ENCODE measurements around the gene SELENOO. TPM values are rescaled to one million over a fixed set of nuclear protein-coding genes. Genes with fewer than 3 reads are reported as not detected.
A peak's percentile ranks its signal among the peaks of the same experiment; 100 is the strongest.
"Not testable (repeated sequence)": the region's sequence is repeated elsewhere in the genome, so short reads cannot be mapped to it uniquely, and the experiment has no call there.

SELENOO gene
- total RNA-seq, 2 donors from 2014 or later = 22.5 to 23.4 TPM

GRCh38 chr22:50204998-50205397 is 4.2 kb downstream of the SELENOO start:
- H3K36me3 Mint-ChIP-seq; DNase-seq (ENCODE audit: low spot score in 2 of 2); H3K9me3 Mint-ChIP-seq; ATAC-seq: not testable (repeated sequence)
- H3K27ac Mint-ChIP-seq = peak overlapping the region; percentile 40 to 41

- no peak for DNase-seq (ENCODE audit: low spot score in 2 of 2)
- no peaks in the 10 kb centered on the region for H3K9me3 Mint-ChIP-seq
- no peak for ATAC-seq
- no peaks in the 10 kb centered on the region for H3K36me3 Mint-ChIP-seq
- H3K27ac Mint-ChIP-seq = no peak overlapping the region
Observed at GRCh38 chr22:50205781-50206569, 5.2 kb downstream of the SELENOO start.

GRCh38 chr22:50206599-50206998 is 5.8 kb downstream of the SELENOO start:
- Mint-ChIP-seq H3K36me3 (no peaks in the 10 kb centered on the region), H3K9me3 (no peaks in the 10 kb centered on the region), H3K27ac (no peak overlapping the region)
- ATAC-seq = no peak
- no peak for DNase-seq (ENCODE audit: low spot score in 2 of 2)

GRCh38 chr22:50207383-50208140 is 6.8 kb downstream of the SELENOO start:
- no peak for DNase-seq (ENCODE audit: low spot score in 2 of 2)
- no peaks in the 10 kb centered on the region for H3K36me3 Mint-ChIP-seq
- no peak for ATAC-seq
- H3K9me3 Mint-ChIP-seq = no peaks in the 10 kb centered on the region
- no peak overlapping the region for H3K27ac Mint-ChIP-seq

GRCh38 chr22:50208430-50208938 is 7.7 kb downstream of the SELENOO start:
- ATAC-seq = no peak
- no peak for DNase-seq (ENCODE audit: low spot score in 2 of 2)
- no peak overlapping the region for H3K27ac Mint-ChIP-seq
- no peaks in the 10 kb centered on the region for H3K36me3 Mint-ChIP-seq
- H3K9me3 Mint-ChIP-seq = no peaks in the 10 kb centered on the region

- ATAC-seq (peak; percentile 19 to 48), DNase-seq (ENCODE audit: low spot score in 2 of 2) (peak in 1 of 2 donors; percentile 53)
- Mint-ChIP-seq H3K36me3 (no peaks in the 10 kb centered on the region), H3K9me3 (no peaks in the 10 kb centered on the region), H3K27ac (peak overlapping the region; percentile 37 to 77)
Observed at GRCh38 chr22:50208939-50209892, 8.4 kb downstream of the SELENOO start.

GRCh38 chr22:50209893-50210292 is 9.1 kb downstream of the SELENOO start:
- DNase-seq (ENCODE audit: low spot score in 2 of 2) (peak; percentile 63 to 74), ATAC-seq (peak; percentile 68 to 71)
- Mint-ChIP-seq H3K9me3 (no peaks in the 10 kb centered on the region), H3K36me3 (peaks cover 0 to 3% of the 10 kb centered on the region in 2 donors), H3K27ac (peak overlapping the region; percentile 37 to 77)

- H3K27ac Mint-ChIP-seq = peak overlapping the region in 1 of 2 donors; percentile 77
- DNase-seq (ENCODE audit: low spot score in 2 of 2) (peak in 1 of 2 donors; percentile 55), ATAC-seq (peak in 1 of 2 donors; percentile 11)
- no peaks in the 10 kb centered on the region for H3K9me3 Mint-ChIP-seq
- peaks cover 0 to 4% of the 10 kb centered on the region in 2 donors for H3K36me3 Mint-ChIP-seq
Observed at GRCh38 chr22:50210378-50211139, 9.7 kb downstream of the SELENOO start.

- no peak for DNase-seq (ENCODE audit: low spot score in 2 of 2)
- Mint-ChIP-seq H3K36me3 (peaks cover 0 to 4% of the 10 kb centered on the region in 2 donors), H3K9me3 (no peaks in the 10 kb centered on the region), H3K27ac (no peak overlapping the region)
- ATAC-seq = no peak
Observed at GRCh38 chr22:50211147-50211546, 10.3 kb downstream of the SELENOO start.

- H3K27ac Mint-ChIP-seq = peak overlapping the region; percentile 3 to 62
- peaks cover 0 to 4% of the 10 kb centered on the region in 2 donors for H3K36me3 Mint-ChIP-seq
- DNase-seq (ENCODE audit: low spot score in 2 of 2) (no peak), ATAC-seq (no peak)
- H3K9me3 Mint-ChIP-seq = no peaks in the 10 kb centered on the region
Observed at GRCh38 chr22:50213263-50213662, 12.5 kb downstream of the SELENOO start.

GRCh38 chr22:50215297-50216054 is 14.7 kb downstream of the SELENOO start:
- ATAC-seq (no peak), DNase-seq (ENCODE audit: low spot score in 2 of 2) (no peak)
- Mint-ChIP-seq H3K36me3 (peaks cover 0 to 4% of the 10 kb centered on the region in 2 donors), H3K27ac (peak overlapping the region; percentile 32 to 62), H3K9me3 (no peaks in the 10 kb centered on the region)

- DNase-seq (ENCODE audit: low spot score in 2 of 2) (no peak), ATAC-seq (peak in 1 of 2 donors; percentile 6)
- Mint-ChIP-seq H3K9me3 (no peaks in the 10 kb centered on the region), H3K27ac (peak overlapping the region in 1 of 2 donors; percentile 62), H3K36me3 (peaks cover 3 to 4% of the 10 kb centered on the region in 2 donors)
Observed at GRCh38 chr22:50216055-50216683, 15.4 kb downstream of the SELENOO start.

- Mint-ChIP-seq H3K36me3 (peaks cover 4 to 5% of the 10 kb centered on the region in 2 donors), H3K9me3 (no peaks in the 10 kb centered on the region), H3K27ac (peak overlapping the region in 1 of 2 donors; percentile 62)
- DNase-seq (ENCODE audit: low spot score in 2 of 2) = no peak
- ATAC-seq = peak in 1 of 2 donors; percentile 9
Observed at GRCh38 chr22:50216684-50217520, 16.1 kb downstream of the SELENOO start.

Data from activated naive CD4-positive, alpha-beta T cell treated with anti-CD3 and anti-CD28 coated beads, Interleukin-2, amount 50 U/mL, for 72 hours (primary cell).